CD14-positive monocyte (primary cell): Measurements from ENCODE around the gene RAD51D. TPM values are rescaled to one million over a fixed set of nuclear protein-coding genes. Genes with fewer than 3 reads are reported as not detected.
A peak's percentile ranks its signal among the peaks of the same experiment; 100 is the strongest.

Experiments used
- DNase-seq, 3 donors: peaks; one replicate each; pipeline ENCODE4 v3.0.0-alpha.2; 2011 to 2022
- H2AFZ ChIP-seq: 2 replicates; pipeline ENCODE4 v1.6.0; 2012; ENCODE audit warnings: mild to moderate bottlenecking, low read depth, low read length, inconsistent platforms; ENCODE audit not compliant: insufficient read depth, poor library complexity, severe bottlenecking
- H3K27ac ChIP-seq, 2 donors: 1 replicate in 1 of 2; 2 replicates in 1 of 2; pipeline ENCODE4 v1.5.1; 2012 to 2013; ENCODE audit warnings: low read length in 2 of 2, control low read depth in 1 of 2, inconsistent platforms in 1 of 2, low read depth in 1 of 2, mild to moderate bottlenecking in 1 of 2
- H3K27me3 ChIP-seq, 2 donors: one replicate each; pipeline versions ENCODE4 v1.6.0 to v1.6.1; 2011 to 2013; ENCODE audit warnings: low read length in 2 of 2; ENCODE audit not compliant: control insufficient read depth in 2 of 2, insufficient read depth in 2 of 2
- H3K36me3 ChIP-seq, 2 donors: replicated peaks in 1 of 2; 1 replicate in 1 of 2; 2 replicates in 1 of 2; pipeline versions ENCODE4 v1.5.1 to v1.6.1; 2012 to 2013; ENCODE audit warnings: low read length in 2 of 2, control low read depth in 1 of 2, inconsistent platforms in 1 of 2, mild to moderate bottlenecking in 1 of 2; ENCODE audit not compliant: insufficient read depth in 2 of 2, control insufficient read depth in 1 of 2
- H3K4me1 ChIP-seq, 2 donors: 1 replicate in 1 of 2; 2 replicates in 1 of 2; pipeline versions ENCODE4 v1.5.1 to v1.6.1; 2012 to 2013; ENCODE audit warnings: low read length in 2 of 2, control low read depth in 1 of 2, inconsistent platforms in 1 of 2, mild to moderate bottlenecking in 1 of 2, moderate library complexity in 1 of 2; ENCODE audit not compliant: insufficient read depth in 2 of 2, control insufficient read depth in 1 of 2
- H3K4me2 ChIP-seq: replicated peaks from 2 replicates; pipeline ENCODE3; 2012; ENCODE audit warnings: low read length, moderate library complexity, mild to moderate bottlenecking; ENCODE audit not compliant: poor library complexity, severe bottlenecking; ENCODE audit errors: extremely low read depth
- H3K4me3 ChIP-seq, 3 experiments: fragments of 200-600 bp in 1 of 3; sonication (generic) in 1 of 3; replicated peaks in 1 of 3; 1 replicate in 2 of 3; 2 replicates in 1 of 3; pipeline ENCODE4 v1.5.1; 2011 to 2013; ENCODE audit warnings: low read length in 3 of 3, mild to moderate bottlenecking in 3 of 3, control low read depth in 2 of 3, low read depth in 2 of 3, inconsistent platforms in 1 of 3, moderate library complexity in 1 of 3
- H3K79me2 ChIP-seq: 2 replicates; pipeline ENCODE4 v1.6.0; 2012; ENCODE audit warnings: mild to moderate bottlenecking, control low read depth, inconsistent platforms, low read length, moderate library complexity; ENCODE audit not compliant: insufficient read depth
- H3K9ac ChIP-seq: 2 replicates; pipeline ENCODE4 v1.6.0; 2017; ENCODE audit warnings: low read length, mild to moderate bottlenecking; ENCODE audit not compliant: insufficient read depth, poor library complexity, severe bottlenecking
- H3K9me3 ChIP-seq, 2 donors: replicated peaks in 1 of 2; 1 replicate in 1 of 2; 2 replicates in 1 of 2; pipeline versions ENCODE4 v1.5.1 to v1.6.1; 2012 to 2013; ENCODE audit warnings: low read length in 2 of 2, control low read depth in 1 of 2; ENCODE audit not compliant: control insufficient read depth in 1 of 2, insufficient read depth in 1 of 2
- H4K20me1 ChIP-seq: 2 replicates; pipeline ENCODE4 v1.6.0; 2012; ENCODE audit warnings: mild to moderate bottlenecking, low read length, control low read depth, moderate library complexity; ENCODE audit not compliant: insufficient read depth
- H3K27ac Mint-ChIP-seq, 7 donors: one replicate each; pipeline ENCODE4 v1.8.0; 2020; ENCODE audit warnings: mild to moderate bottlenecking in 7 of 7, mixed read lengths in 7 of 7, moderate library complexity in 6 of 7, inconsistent platforms in 2 of 7
- H3K27me3 Mint-ChIP-seq, 3 donors: one replicate each; pipeline ENCODE4 v1.8.0; 2021 to 2022; ENCODE audit warnings: low read depth in 3 of 3, mild to moderate bottlenecking in 3 of 3, mixed read lengths in 3 of 3, moderate library complexity in 3 of 3, inconsistent platforms in 1 of 3
- H3K36me3 Mint-ChIP-seq, 2 donors: one replicate each; pipeline ENCODE4 v1.8.0; 2020; ENCODE audit warnings: mixed read lengths in 2 of 2, inconsistent platforms in 1 of 2, mild to moderate bottlenecking in 1 of 2
- H3K4me1 Mint-ChIP-seq: one replicate; pipeline ENCODE4 v1.8.0; 2020; ENCODE audit warnings: mild to moderate bottlenecking, mixed read lengths
- H3K4me3 Mint-ChIP-seq, 2 donors: one replicate each; pipeline ENCODE4 v1.8.0; 2020; ENCODE audit warnings: mild to moderate bottlenecking in 2 of 2, mixed read lengths in 2 of 2, moderate library complexity in 1 of 2
- H3K9me3 Mint-ChIP-seq, 7 donors: one replicate each; pipeline ENCODE4 v1.8.0; 2020 to 2022; ENCODE audit warnings: mixed read lengths in 7 of 7, mild to moderate bottlenecking in 6 of 7, moderate library complexity in 6 of 7, inconsistent platforms in 2 of 7
- WGBS: methylation state at CpG from one replicate; pipeline ENCODE4 v1.1.5; 2013; ENCODE audit warnings: missing lambda C conversion rate; ENCODE audit not compliant: insufficient coverage; 5-methylcytosine and 5-hydroxymethylcytosine counted together
- intact Hi-C, 2 donors: fragments of 100-400 bp; cut with micrococcal nuclease; formaldehyde crosslinking; loops; one replicate each; pipeline versions ENCODE4 v1.15.0 to v1.15.1; 2023
- polyA plus RNA-seq, 3 donors: library from polyadenylated mRNA; depleted of rRNA in 1 of 3; unstranded in 2 of 3; stranded (reverse) in 1 of 3; fragments of 300-500 nt in 2 of 3; fragments of >200 nt in 1 of 3; fragmentation: Illumina TruSeq in 2 of 3; gene quantifications; 1 replicate in 2 of 3; 2 replicates in 1 of 3; pipeline ENCODE4 v1.2.3, GENCODE V29; 2012 to 2021
- TF ChIP-seq, protein P1 (sequence below): fragments of 200-600 bp; IDR thresholded peaks from one replicate; pipeline ENCODE4 v1.8.0; 2022; ENCODE audit warnings: antibody characterized with exemption, mild to moderate bottlenecking

Gene RAD51D
- polyA plus RNA-seq, 3 donors, result 4.4 to 6.9 (median 5.8) TPM

- H3K79me2 ChIP-seq, result peaks cover 52% of the 10 kb centered on the region
- H3K27ac ChIP-seq, result peak overlapping the region; percentile 78 to 92
- peak overlapping the region; percentile 85 for H3K9ac ChIP-seq
- peak overlapping the region; percentile 90 for H3K4me2 ChIP-seq
- peaks cover 0 to 2% (median 0%) of the 10 kb centered on the region in 3 donors for H3K27me3 Mint-ChIP-seq
- H3K4me1 Mint-ChIP-seq, result peaks cover 30% of the 10 kb centered on the region
- H3K9me3 ChIP-seq, result no peaks in the 10 kb centered on the region
- H4K20me1 ChIP-seq, result peaks cover 15% of the 10 kb centered on the region
- H3K4me3 ChIP-seq, result peak overlapping the region; percentile 88 to 100 (median 90)
- no peaks in the 10 kb centered on the region for H3K36me3 ChIP-seq
- peak overlapping the region; percentile 89 to 97 (median 94) for H3K27ac Mint-ChIP-seq
- peak overlapping the region; percentile 91 to 97 for H3K4me3 Mint-ChIP-seq
- no peaks in the 10 kb centered on the region for H3K9me3 Mint-ChIP-seq
- H3K4me1 ChIP-seq, result peaks cover 21 to 28% of the 10 kb centered on the region in 2 donors
- H3K36me3 Mint-ChIP-seq, result peaks cover 0 to 12% of the 10 kb centered on the region in 2 donors
- peak overlapping the region; percentile 93 for H2AFZ ChIP-seq
- H3K27me3 ChIP-seq, result no peaks in the 10 kb centered on the region
- TF ChIP-seq, protein P1, sequence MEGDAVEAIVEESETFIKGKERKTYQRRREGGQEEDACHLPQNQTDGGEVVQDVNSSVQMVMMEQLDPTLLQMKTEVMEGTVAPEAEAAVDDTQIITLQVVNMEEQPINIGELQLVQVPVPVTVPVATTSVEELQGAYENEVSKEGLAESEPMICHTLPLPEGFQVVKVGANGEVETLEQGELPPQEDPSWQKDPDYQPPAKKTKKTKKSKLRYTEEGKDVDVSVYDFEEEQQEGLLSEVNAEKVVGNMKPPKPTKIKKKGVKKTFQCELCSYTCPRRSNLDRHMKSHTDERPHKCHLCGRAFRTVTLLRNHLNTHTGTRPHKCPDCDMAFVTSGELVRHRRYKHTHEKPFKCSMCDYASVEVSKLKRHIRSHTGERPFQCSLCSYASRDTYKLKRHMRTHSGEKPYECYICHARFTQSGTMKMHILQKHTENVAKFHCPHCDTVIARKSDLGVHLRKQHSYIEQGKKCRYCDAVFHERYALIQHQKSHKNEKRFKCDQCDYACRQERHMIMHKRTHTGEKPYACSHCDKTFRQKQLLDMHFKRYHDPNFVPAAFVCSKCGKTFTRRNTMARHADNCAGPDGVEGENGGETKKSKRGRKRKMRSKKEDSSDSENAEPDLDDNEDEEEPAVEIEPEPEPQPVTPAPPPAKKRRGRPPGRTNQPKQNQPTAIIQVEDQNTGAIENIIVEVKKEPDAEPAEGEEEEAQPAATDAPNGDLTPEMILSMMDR, result no peak
- intact Hi-C loops, result loop anchor here (2.0 to 5.0 kb wide), 6 partner anchors 26 to 106 kb away; partner anchors contain the start of genes LIG3 (in 1 of the 2) and RFFL (in 1 of the 2)
- DNase-seq, result peak; percentile 63 to 75 (median 66)
- under 1% methylated on average over 19 of the region's 26 CpGs for WGBS
Measured at GRCh38 chr17:35088356-35088880, 31.2 kb downstream of the RAD51D start.

GRCh38 chr17:35087731-35088355 lies 31.8 kb downstream of the RAD51D start:
- Histone ChIP-seq H3K9ac (peak overlapping the region; percentile 85), H3K4me1 (peaks cover 21 to 28% of the 10 kb centered on the region in 2 donors), H3K27me3 (no peaks in the 10 kb centered on the region), H3K27ac (peak overlapping the region; percentile 78 to 92), H3K9me3 (no peaks in the 10 kb centered on the region), H2AFZ (peak overlapping the region; percentile 93), H3K36me3 (no peaks in the 10 kb centered on the region), H3K79me2 (peaks cover 58% of the 10 kb centered on the region), H4K20me1 (peaks cover 18% of the 10 kb centered on the region), H3K4me3 (peak overlapping the region; percentile 88 to 100 (median 90)), H3K4me2 (peak overlapping the region; percentile 90)
- Mint-ChIP-seq H3K4me3 (peak overlapping the region; percentile 91 to 97), H3K27me3 (peaks cover 0 to 2% (median 0%) of the 10 kb centered on the region in 3 donors), H3K27ac (peak overlapping the region; percentile 89 to 97 (median 94)), H3K9me3 (no peaks in the 10 kb centered on the region), H3K4me1 (peaks cover 30% of the 10 kb centered on the region), H3K36me3 (peaks cover 0 to 12% of the 10 kb centered on the region in 2 donors)
- intact Hi-C loops, result loop anchor here (2.0 to 5.0 kb wide), 6 partner anchors 25 to 106 kb away; partner anchors contain the start of genes LIG3 (in 1 of the 2) and RFFL (in 1 of the 2)
- TF ChIP-seq, protein P1, result no peak
- WGBS, result 0% methylated on average over 4 of the region's 9 CpGs
- DNase-seq, result peak; percentile 33 to 72 (median 59)
